Mammary epithelial cell (primary cell): ENCODE measurements around the gene GRID2.

Experiments
- EZH2 ChIP-seq: IDR thresholded peaks from 2 replicates; pipeline ENCODE4 v1.6.1; 2012; ENCODE audit warnings: low read length, inconsistent platforms, borderline replicate concordance
- TF ChIP-seq, protein P1 (sequence below), 2 donors: IDR thresholded peaks in 1 of 2; conservative IDR thresholded peaks in 1 of 2; 2 replicates each; pipeline ENCODE4 v1.5.1; 2011 to 2012; ENCODE audit warnings: inconsistent platforms in 2 of 2, low read length in 2 of 2, mild to moderate bottlenecking in 2 of 2, control low read depth in 1 of 2, low read depth in 1 of 2; ENCODE audit not compliant: insufficient read depth in 1 of 2; ENCODE audit errors: extremely low read depth in 1 of 2

DNA sequence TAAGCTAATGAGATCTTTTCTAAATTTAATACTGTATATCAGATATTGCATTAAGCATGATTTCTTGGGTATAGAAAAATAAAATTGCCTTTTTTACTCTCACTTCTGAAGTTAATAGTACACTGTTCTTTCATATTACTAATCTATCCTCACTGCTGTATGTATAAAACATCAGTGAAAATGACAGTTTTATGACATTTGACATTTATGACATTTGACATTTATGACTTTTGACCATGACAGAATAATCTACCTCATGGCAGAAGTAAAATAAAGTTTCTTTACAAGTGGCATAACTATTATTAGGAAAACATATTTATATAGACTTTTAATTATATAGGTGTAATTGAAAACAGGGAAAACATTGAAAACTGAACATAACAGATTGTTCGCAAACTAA, 13.3 kb downstream of the GRID2 start:
- TF ChIP-seq, protein P1, sequence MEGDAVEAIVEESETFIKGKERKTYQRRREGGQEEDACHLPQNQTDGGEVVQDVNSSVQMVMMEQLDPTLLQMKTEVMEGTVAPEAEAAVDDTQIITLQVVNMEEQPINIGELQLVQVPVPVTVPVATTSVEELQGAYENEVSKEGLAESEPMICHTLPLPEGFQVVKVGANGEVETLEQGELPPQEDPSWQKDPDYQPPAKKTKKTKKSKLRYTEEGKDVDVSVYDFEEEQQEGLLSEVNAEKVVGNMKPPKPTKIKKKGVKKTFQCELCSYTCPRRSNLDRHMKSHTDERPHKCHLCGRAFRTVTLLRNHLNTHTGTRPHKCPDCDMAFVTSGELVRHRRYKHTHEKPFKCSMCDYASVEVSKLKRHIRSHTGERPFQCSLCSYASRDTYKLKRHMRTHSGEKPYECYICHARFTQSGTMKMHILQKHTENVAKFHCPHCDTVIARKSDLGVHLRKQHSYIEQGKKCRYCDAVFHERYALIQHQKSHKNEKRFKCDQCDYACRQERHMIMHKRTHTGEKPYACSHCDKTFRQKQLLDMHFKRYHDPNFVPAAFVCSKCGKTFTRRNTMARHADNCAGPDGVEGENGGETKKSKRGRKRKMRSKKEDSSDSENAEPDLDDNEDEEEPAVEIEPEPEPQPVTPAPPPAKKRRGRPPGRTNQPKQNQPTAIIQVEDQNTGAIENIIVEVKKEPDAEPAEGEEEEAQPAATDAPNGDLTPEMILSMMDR (conservative IDR thresholded peaks at IDR 0.05 in 1 of 2, IDR thresholded peaks at IDR 0.05 in 1 of 2; ENCODE audit: extremely low read depth in 1 of 2, insufficient read depth in 1 of 2, low read depth in 1 of 2, low read length in 2 of 2), result no peak
- TF ChIP-seq EZH2, result no peak
